Bronchial epithelial cell (primary cell): Measurements from ENCODE around the gene CDK19. TPM values are rescaled to one million over a fixed set of nuclear protein-coding genes. Genes with fewer than 3 reads are reported as not detected.

Source experiments
- DNase-seq: peaks from one replicate; pipeline ENCODE4 v3.0.0-alpha.2; 2010; ENCODE audit warnings: low read depth
- FAIRE-seq: peaks from 2 replicates; lab custom pipeline; 2011; peaks lifted over from hg19 to GRCh38; lab: Jason Lieb, UNC
- H3K27me3 ChIP-seq: 2 replicates; pipeline ENCODE4 v1.5.1; 2011; ENCODE audit warnings: low read length; ENCODE audit not compliant: control insufficient read depth, insufficient read depth
- H3K36me3 ChIP-seq: 2 replicates; pipeline ENCODE4 v1.5.1; 2011; ENCODE audit warnings: low read length; ENCODE audit not compliant: control insufficient read depth, insufficient read depth
- H3K4me3 ChIP-seq: 2 replicates; pipeline ENCODE4 v1.5.1; 2011; ENCODE audit warnings: mild to moderate bottlenecking, low read depth, low read length, control low read depth
- CTCF ChIP-seq: IDR thresholded peaks from 2 replicates; pipeline ENCODE4 v1.5.1; 2011; ENCODE audit warnings: mild to moderate bottlenecking, moderate library complexity, low read length, control low read depth, inconsistent platforms; ENCODE audit not compliant: insufficient read depth, severe bottlenecking
- total RNA-seq: library from RNA; depleted of rRNA; stranded (reverse); fragments of >200 nt; gene quantifications from 2 replicates; pipeline ENCODE4 v1.2.1, GENCODE V29; 2014

The CDK19 gene
- total RNA-seq, 1 donor from 2014 or later, result 6.1 TPM

GRCh38 chr6:110561008-110561396 is 254.3 kb downstream of the CDK19 start:
- no peak for TF ChIP-seq CTCF
- FAIRE-seq (no peak), DNase-seq (no peak)
- Histone ChIP-seq H3K36me3 (no peaks in the 10 kb centered on the region), H3K27me3 (no peaks in the 10 kb centered on the region), H3K4me3 (no peak overlapping the region)

GRCh38 chr6:110560239-110561007 is 254.8 kb downstream of the CDK19 start:
- no peak for TF ChIP-seq CTCF
- Histone ChIP-seq H3K27me3 (no peaks in the 10 kb centered on the region), H3K36me3 (no peaks in the 10 kb centered on the region), H3K4me3 (no peak overlapping the region)
- FAIRE-seq, result no peak
- DNase-seq, result no peak

Other genes starting within 250 kb of the CDK19 start
- gene AMD1, start 59.3 kb upstream of the CDK19 start, total RNA-seq, result 170 and 171 TPM in 2 replicates
- 38.7 and 49.5 TPM in 2 replicates for gene GTF3C6, start 143.2 kb upstream of the CDK19 start, total RNA-seq
- gene RPF2, start 166.6 kb upstream of the CDK19 start, total RNA-seq, result 14.6 and 19.5 TPM in 2 replicates